ENCODE results near the gene CDC14C. TPM values are rescaled to one million over a fixed set of nuclear protein-coding genes. Genes with fewer than 3 reads are reported as not detected.

The CDC14C gene
- total RNA-seq, 1 experiment from 2014 or later, result not detected

DNA sequence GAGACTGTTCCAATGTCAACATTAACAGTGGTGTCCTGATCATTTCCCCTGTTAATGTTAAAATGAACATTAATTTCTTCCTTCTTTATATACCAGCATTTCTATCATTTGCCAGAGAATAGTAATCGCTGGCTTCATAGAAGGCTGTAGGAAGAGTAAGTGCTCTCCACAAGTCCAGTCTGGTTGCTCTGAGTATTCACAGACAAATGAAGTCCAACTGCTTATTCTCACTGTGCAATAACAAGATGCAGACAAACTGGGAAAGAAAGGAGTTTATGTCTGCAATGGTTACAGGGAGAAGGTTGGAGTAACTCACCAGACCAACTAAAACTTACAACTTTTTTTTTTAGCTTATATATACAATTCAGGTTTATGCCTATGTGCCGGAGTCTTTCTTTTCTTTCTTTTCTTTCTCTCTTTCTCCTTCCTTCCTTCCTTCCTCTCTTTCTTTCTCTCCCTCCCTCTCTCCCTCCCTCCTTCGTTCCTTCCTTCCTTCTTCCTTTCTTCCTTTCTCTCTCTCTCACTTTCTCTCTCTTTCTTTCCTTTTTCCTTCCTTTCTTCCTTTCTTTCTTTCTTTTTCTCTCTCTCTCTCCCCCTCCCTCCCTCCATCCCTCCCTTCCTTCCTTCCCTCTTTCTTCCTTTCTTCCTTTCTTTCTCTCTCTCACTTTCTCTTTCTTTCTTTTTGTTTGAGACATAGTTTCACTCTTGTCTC is 19.1 kb downstream of the CDC14C start:
- Histone ChIP-seq H3K27ac (ENCODE audit: low read length) (no peak overlapping the region), H3K9me3 (ENCODE audit: control insufficient read depth, insufficient read depth, low read depth, low read length) (no peaks in the 10 kb centered on the region), H3K4me1 (ENCODE audit: control insufficient read depth, insufficient read depth, low read length) (no peaks in the 10 kb centered on the region), H3K27me3 (ENCODE audit: control insufficient read depth, insufficient read depth, low read length) (no peaks in the 10 kb centered on the region), H3K4me3 (ENCODE audit: low read depth in 2 of 2, low read length in 2 of 2) (no peak overlapping the region), H3K36me3 (ENCODE audit: control insufficient read depth, insufficient read depth, low read length) (no peaks in the 10 kb centered on the region)
- BruUV-seq (replicated peaks), result no TSS peak
- ChIA-PET CTCF (no interaction called here), POLR2A (no interaction called here)
- intact Hi-C loops (cut with micrococcal nuclease; ENCODE audit: unreplicated experiment), result no loop called here
- ATAC-seq (no peak), DNase-seq (ENCODE audit: low read depth, low spot score) (no peak)
- in situ Hi-C loops (cut with HindIII; ENCODE audit: low pct_unique_long_range_greater_than_20kb, low sequenced_read_pairs), result no loop called here
- TF ChIP-seq TCF7L2 (IDR thresholded peaks at IDR 0.05; ENCODE audit: low read depth, low read length) (no peak), POLR2AphosphoS5 (IDR thresholded peaks at IDR 0.05; ENCODE audit: low read depth, low read length) (no peak), SIN3A (IDR thresholded peaks at IDR 0.05; ENCODE audit: borderline replicate concordance, insufficient read depth, low read depth, low read length) (no peak)
- TF ChIP-seq, protein P1, sequence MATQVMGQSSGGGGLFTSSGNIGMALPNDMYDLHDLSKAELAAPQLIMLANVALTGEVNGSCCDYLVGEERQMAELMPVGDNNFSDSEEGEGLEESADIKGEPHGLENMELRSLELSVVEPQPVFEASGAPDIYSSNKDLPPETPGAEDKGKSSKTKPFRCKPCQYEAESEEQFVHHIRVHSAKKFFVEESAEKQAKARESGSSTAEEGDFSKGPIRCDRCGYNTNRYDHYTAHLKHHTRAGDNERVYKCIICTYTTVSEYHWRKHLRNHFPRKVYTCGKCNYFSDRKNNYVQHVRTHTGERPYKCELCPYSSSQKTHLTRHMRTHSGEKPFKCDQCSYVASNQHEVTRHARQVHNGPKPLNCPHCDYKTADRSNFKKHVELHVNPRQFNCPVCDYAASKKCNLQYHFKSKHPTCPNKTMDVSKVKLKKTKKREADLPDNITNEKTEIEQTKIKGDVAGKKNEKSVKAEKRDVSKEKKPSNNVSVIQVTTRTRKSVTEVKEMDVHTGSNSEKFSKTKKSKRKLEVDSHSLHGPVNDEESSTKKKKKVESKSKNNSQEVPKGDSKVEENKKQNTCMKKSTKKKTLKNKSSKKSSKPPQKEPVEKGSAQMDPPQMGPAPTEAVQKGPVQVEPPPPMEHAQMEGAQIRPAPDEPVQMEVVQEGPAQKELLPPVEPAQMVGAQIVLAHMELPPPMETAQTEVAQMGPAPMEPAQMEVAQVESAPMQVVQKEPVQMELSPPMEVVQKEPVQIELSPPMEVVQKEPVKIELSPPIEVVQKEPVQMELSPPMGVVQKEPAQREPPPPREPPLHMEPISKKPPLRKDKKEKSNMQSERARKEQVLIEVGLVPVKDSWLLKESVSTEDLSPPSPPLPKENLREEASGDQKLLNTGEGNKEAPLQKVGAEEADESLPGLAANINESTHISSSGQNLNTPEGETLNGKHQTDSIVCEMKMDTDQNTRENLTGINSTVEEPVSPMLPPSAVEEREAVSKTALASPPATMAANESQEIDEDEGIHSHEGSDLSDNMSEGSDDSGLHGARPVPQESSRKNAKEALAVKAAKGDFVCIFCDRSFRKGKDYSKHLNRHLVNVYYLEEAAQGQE (IDR thresholded peaks at IDR 0.05; ENCODE audit: insufficient read depth in 1 of 2, low read depth in 2 of 2, low read length in 1 of 2), result no peak
- TF ChIP-seq, protein P2, sequence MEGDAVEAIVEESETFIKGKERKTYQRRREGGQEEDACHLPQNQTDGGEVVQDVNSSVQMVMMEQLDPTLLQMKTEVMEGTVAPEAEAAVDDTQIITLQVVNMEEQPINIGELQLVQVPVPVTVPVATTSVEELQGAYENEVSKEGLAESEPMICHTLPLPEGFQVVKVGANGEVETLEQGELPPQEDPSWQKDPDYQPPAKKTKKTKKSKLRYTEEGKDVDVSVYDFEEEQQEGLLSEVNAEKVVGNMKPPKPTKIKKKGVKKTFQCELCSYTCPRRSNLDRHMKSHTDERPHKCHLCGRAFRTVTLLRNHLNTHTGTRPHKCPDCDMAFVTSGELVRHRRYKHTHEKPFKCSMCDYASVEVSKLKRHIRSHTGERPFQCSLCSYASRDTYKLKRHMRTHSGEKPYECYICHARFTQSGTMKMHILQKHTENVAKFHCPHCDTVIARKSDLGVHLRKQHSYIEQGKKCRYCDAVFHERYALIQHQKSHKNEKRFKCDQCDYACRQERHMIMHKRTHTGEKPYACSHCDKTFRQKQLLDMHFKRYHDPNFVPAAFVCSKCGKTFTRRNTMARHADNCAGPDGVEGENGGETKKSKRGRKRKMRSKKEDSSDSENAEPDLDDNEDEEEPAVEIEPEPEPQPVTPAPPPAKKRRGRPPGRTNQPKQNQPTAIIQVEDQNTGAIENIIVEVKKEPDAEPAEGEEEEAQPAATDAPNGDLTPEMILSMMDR (IDR thresholded peaks at IDR 0.05), result no peak

DNA sequence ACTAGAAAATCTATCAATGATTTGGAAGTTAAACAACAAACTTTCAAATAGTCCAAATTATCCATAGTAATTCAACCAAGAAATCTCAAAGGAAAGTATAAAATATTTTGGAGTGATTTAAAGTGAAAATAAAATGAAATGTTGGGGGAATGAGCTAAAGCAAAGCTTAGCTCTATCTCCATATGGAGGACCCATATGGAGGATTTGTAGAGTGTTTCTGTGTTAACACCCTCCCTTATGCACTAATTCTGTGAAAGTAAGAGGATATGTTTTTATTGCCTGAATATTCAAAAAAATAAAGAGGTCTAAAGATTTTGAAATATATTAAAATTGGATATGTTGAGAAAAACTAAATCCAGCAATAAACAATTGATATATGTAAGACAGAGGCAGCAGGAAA is 31.6 kb downstream of the CDC14C start:
- TF ChIP-seq, protein P2 (IDR thresholded peaks at IDR 0.05), result no peak
- TF ChIP-seq TCF7L2 (IDR thresholded peaks at IDR 0.05; ENCODE audit: low read depth, low read length) (no peak), POLR2AphosphoS5 (IDR thresholded peaks at IDR 0.05; ENCODE audit: low read depth, low read length) (no peak)
- ChIA-PET CTCF (no interaction called here), POLR2A (no interaction called here)
- DNase-seq (ENCODE audit: low read depth, low spot score), result no peak
- Histone ChIP-seq H3K9me3 (ENCODE audit: control insufficient read depth, insufficient read depth, low read depth, low read length) (no peaks in the 10 kb centered on the region), H3K27me3 (ENCODE audit: control insufficient read depth, insufficient read depth, low read length) (no peaks in the 10 kb centered on the region), H3K27ac (ENCODE audit: low read length) (no peak overlapping the region), H3K4me1 (ENCODE audit: control insufficient read depth, insufficient read depth, low read length) (no peaks in the 10 kb centered on the region), H3K36me3 (ENCODE audit: control insufficient read depth, insufficient read depth, low read length) (no peaks in the 10 kb centered on the region), H3K4me3 (ENCODE audit: low read depth in 2 of 2, low read length in 2 of 2) (no peak overlapping the region)
- no peak for ATAC-seq
- in situ Hi-C loops (cut with HindIII; ENCODE audit: low pct_unique_long_range_greater_than_20kb, low sequenced_read_pairs), result no loop called here
- intact Hi-C loops (cut with micrococcal nuclease; ENCODE audit: unreplicated experiment), result no loop called here
- BruUV-seq (replicated peaks), result no TSS peak
